Fibroblast of pulmonary artery (primary cell): ENCODE data around the gene COL11A1.

Experiments used
- DNase-seq: peaks from one replicate; pipeline ENCODE4 v3.0.0-alpha.2; 2010; ENCODE audit warnings: low read depth
- H3K4me3 ChIP-seq: replicated peaks from 2 replicates; pipeline ENCODE4 v1.5.1; 2011; ENCODE audit warnings: low read depth, mild to moderate bottlenecking, control low read depth, low read length, moderate library complexity
- TF ChIP-seq, protein P1 (sequence below): IDR thresholded peaks from 2 replicates; pipeline ENCODE4 v1.5.1; 2011; ENCODE audit warnings: mild to moderate bottlenecking, control low read depth, low read length, inconsistent platforms; ENCODE audit errors: missing control alignments

Gene COL11A1

DNA sequence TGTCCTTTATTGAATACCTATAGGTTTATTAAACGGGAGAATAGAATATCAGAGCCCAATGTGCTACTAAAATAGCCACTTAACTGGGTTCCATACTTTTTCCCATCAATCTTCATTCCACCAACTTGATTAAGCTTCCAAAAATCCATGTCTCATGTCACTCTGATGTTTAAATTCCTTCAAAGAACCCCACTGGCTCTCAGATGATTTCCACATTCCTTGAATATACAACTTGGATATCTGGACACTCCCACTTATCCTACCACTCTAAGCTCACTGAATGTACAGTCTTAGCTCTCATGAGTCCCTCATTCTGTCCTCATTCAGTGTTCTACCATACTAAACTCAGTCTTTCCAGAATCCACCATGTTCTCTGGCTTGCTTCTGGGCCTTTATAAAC lies 21.1 kb downstream of the COL11A1 start:
- DNase-seq, result no peak
- no peak overlapping the region for H3K4me3 ChIP-seq
- TF ChIP-seq, protein P1, sequence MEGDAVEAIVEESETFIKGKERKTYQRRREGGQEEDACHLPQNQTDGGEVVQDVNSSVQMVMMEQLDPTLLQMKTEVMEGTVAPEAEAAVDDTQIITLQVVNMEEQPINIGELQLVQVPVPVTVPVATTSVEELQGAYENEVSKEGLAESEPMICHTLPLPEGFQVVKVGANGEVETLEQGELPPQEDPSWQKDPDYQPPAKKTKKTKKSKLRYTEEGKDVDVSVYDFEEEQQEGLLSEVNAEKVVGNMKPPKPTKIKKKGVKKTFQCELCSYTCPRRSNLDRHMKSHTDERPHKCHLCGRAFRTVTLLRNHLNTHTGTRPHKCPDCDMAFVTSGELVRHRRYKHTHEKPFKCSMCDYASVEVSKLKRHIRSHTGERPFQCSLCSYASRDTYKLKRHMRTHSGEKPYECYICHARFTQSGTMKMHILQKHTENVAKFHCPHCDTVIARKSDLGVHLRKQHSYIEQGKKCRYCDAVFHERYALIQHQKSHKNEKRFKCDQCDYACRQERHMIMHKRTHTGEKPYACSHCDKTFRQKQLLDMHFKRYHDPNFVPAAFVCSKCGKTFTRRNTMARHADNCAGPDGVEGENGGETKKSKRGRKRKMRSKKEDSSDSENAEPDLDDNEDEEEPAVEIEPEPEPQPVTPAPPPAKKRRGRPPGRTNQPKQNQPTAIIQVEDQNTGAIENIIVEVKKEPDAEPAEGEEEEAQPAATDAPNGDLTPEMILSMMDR, result no peak

DNA sequence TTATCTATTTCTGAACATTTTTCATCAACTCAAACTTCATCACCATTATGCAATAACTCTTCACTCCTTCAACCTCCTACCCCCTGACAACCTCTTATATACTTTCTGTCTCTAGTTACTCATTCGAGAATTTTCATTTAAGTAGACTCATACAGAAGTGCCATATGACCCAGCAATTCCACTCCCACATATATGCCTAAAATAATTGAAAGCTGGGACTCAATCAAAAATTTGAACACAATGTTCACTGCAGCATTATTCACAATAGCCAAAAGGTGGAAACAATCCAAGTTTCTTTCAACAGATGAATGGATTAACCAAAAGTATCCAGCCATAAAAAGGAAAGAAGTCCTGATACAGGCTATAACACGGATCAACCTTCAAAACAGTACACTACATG lies 24.1 kb downstream of the COL11A1 start:
- TF ChIP-seq, protein P1, result no peak
- H3K4me3 ChIP-seq, result no peak overlapping the region
- peak; percentile 42 for DNase-seq

DNA sequence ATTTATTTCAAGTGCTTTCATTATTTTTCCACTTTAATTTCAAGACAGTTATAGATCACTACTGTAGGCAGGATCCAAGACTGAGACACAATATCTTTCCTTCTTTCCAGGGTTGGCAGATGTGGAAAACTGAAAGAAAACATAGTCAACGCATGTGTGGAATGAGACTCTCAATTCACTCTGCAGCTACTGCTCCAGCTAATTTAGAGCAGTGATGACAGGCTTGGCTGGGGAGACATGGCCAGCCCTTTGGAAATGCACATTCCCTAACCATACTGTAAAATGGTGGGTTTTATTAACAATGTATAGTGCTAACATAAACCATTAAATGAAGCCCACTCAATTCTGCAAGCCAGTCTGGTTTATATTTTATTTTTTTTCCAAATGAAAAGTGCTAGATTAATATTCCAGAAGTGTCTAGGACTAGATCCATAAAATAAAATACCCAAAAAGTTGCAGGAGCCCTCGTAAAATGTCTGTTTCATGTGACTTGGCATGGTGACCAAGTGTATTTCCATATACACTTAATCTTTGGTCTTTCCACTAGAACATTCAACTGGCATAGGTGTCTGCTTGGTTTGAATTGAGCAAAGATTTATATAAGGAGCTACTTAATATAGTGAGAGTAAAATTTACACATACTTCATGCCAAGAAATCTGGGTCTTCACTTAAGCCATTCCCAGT lies 32.9 kb downstream of the COL11A1 start:
- H3K4me3 ChIP-seq, result no peak overlapping the region
- no peak for DNase-seq
- TF ChIP-seq, protein P1, result no peak

DNA sequence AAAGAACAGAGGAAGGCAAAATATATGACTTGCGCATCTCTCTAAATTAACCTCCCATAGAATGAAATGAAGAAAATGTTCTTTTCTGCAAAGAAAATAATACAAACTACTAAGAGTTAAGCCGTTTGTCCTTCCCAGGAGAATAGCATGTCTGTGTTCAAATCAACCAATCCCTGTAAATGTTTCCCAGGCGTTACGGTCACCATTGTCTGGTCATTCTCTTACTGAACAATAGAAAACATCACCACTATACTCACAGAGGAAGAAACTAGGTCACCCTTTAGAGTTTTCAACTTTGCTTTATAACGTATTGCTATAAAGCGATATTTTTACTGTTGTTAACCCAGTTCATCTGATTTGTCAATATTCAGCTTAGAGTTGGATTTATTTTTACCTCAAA lies 34.1 kb downstream of the COL11A1 start:
- DNase-seq, result no peak
- TF ChIP-seq, protein P1, result no peak
- H3K4me3 ChIP-seq, result no peak overlapping the region

DNA sequence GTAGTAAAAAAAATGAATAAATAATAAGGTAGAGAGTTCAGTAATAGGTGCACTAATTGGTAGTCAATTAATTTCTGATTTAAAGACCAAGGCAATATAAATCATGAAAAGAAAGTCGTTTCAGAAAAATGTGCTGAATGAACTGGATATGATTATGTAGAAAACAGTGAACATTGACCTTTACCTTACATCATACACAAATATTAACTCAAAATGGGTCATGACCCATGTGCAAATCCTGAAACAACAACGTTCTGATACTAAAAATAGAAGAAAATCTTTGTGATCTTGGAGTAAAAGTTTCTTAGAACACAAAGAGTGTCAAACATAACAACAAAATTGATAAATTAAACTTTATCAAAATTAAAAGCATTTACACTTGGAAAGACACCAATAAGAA lies 39.1 kb downstream of the COL11A1 start:
- TF ChIP-seq, protein P1, result no peak
- no peak for DNase-seq
- H3K4me3 ChIP-seq, result no peak overlapping the region

DNA sequence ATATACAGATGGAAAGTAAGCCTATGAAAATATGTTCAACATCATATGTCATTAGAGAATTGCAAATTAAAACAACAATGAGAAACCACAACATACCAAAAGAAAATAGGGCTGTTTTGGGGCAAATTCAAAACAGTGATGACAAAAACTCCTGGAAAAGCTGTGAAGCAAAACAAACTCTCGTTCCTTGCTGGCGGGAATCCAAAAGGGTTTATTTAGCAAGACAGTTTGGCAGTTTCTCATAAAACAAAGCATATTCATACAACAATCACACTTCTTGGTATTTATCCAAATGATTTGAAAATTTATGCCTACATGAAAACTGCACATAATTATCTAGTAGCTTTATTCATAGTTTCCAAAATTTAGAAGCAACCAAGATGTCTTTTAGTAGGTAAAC lies 44.4 kb downstream of the COL11A1 start:
- peak; percentile 59 for DNase-seq
- H3K4me3 ChIP-seq, result no peak overlapping the region
- TF ChIP-seq, protein P1, result no peak

DNA sequence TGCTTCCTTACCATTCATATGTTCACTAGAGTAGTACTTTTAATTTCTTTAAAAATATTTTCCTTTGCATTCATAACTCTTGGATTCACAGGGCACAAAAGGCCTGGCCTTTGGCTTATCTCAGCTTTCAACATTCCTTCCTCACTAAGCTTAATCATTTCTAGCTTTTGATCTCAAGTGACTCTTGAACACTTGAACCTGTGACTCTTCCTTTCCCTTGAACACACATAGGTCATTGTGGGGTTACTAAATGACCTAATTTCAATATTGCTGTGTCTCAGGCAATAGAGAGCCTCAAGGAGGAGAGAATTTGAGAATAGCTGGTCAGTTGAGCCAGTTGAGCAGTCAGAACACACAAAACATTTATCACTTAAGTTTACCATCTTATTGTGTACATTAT lies 49.9 kb downstream of the COL11A1 start:
- TF ChIP-seq, protein P1, result no peak
- no peak overlapping the region for H3K4me3 ChIP-seq
- DNase-seq, result no peak
